Breast epithelium (tissue), 4 donors: Measurements from ENCODE around the gene DLG1. TPM values are rescaled to one million over a fixed set of nuclear protein-coding genes. Genes with fewer than 3 reads are reported as not detected.

Experiments used
- DNase-seq, 2 donors: peaks; one replicate each; pipeline ENCODE4 v3.0.0-alpha.2; 2019; ENCODE audit warnings: low spot score in 2 of 2
- H3K27ac ChIP-seq, 2 donors: fragments of 200-600 bp; sonication (generic) in 1 of 2; one replicate each; pipeline ENCODE4 v1.5.1; 2016 to 2019; ENCODE audit warnings: mild to moderate bottlenecking in 1 of 2
- H3K27me3 ChIP-seq, 2 donors: fragments of 200-600 bp; sonication (generic) in 1 of 2; one replicate each; pipeline versions ENCODE4 v1.5.1 to v1.6.0; 2017 to 2019; ENCODE audit warnings: control low read depth in 1 of 2, mild to moderate bottlenecking in 1 of 2
- H3K36me3 ChIP-seq: fragments of 200-600 bp; one replicate; pipeline ENCODE4 v1.5.1; 2019
- H3K4me1 ChIP-seq, 2 donors: fragments of 200-600 bp; sonication (generic); one replicate each; pipeline ENCODE4 v1.5.1; 2016 to 2019; ENCODE audit warnings: control low read depth in 1 of 2
- H3K4me3 ChIP-seq, 3 donors: fragments of 200-600 bp; sonication (generic); 1 replicate in 2 of 3; 2 replicates in 1 of 3; pipeline ENCODE4 v1.5.1; 2016 to 2019; ENCODE audit warnings: mild to moderate bottlenecking in 3 of 3, moderate library complexity in 2 of 3
- H3K9me3 ChIP-seq, 2 donors: fragments of 200-600 bp; sonication (generic) in 1 of 2; one replicate each; pipeline ENCODE4 v1.5.1; 2016 to 2019; ENCODE audit warnings: control low read depth in 1 of 2
- CTCF ChIP-seq, 3 donors: fragments of 450-650 bp; IDR thresholded peaks; one replicate each; pipeline ENCODE4 v1.5.1; 2016 to 2017; ENCODE audit warnings: antibody characterized with exemption in 3 of 3, mild to moderate bottlenecking in 3 of 3, moderate library complexity in 3 of 3
- POLR2A ChIP-seq: fragments of 450-650 bp; IDR thresholded peaks from one replicate; pipeline ENCODE4 v1.6.1; 2016; ENCODE audit warnings: antibody characterized with exemption, mild to moderate bottlenecking, moderate library complexity
- POLR2AphosphoS5 ChIP-seq, 3 donors: sonication (generic); formaldehyde crosslinking; IDR thresholded peaks; one replicate each; pipeline ENCODE4 v1.6.1; 2017; ENCODE audit warnings: antibody characterized with exemption in 3 of 3
- intact Hi-C: fragments of 100-400 bp; cut with DNase I; formaldehyde crosslinking; loops from one replicate; pipeline ENCODE4 v1.15.1; 2023; ENCODE audit warnings: low total_unique reads
- total RNA-seq, 3 donors: library from RNA; depleted of rRNA; stranded (reverse); fragments of >200 nt; gene quantifications; one replicate each; pipeline ENCODE4 v1.1.0, GENCODE V29; 2016

DLG1 gene
- total RNA-seq, 3 donors from 2014 or later: 76.0 to 100 (median 76.7) TPM

DNA sequence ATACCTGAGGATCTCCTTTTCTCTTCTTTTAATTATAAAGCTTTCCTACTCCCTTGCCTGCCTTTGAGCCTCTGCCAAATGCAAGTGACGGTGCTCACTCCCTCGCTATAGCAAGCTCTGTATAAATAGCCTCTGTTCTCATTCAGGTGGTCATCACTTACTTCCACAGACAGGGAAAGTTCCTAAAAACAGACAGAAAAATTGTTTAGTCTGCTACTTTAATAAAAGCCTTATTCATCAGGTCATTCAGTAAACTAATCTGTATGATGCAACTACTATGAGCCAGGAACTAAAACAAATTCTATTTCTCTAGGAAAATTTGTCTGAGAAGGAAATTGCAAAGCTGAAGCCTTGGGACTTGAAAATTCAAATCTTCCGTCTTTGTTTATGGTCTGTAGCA is 10.2 kb upstream of the DLG1 start:
- Histone ChIP-seq H3K36me3 (no peaks in the 10 kb centered on the region), H3K4me1 (peaks cover 0 to 4% of the 10 kb centered on the region in 2 donors), H3K27me3 (no peaks in the 10 kb centered on the region), H3K27ac (peak overlapping the region in 1 of 2 donors; percentile 48), H3K9me3 (no peaks in the 10 kb centered on the region), H3K4me3 (no peak overlapping the region)
- no peak for DNase-seq
- no peak for TF ChIP-seq POLR2AphosphoS5 (IDR thresholded peaks at IDR 0.05)
- TF ChIP-seq CTCF (IDR thresholded peaks at IDR 0.05): no peak
- TF ChIP-seq POLR2A: no peak
- intact Hi-C loops: no loop called here

DNA sequence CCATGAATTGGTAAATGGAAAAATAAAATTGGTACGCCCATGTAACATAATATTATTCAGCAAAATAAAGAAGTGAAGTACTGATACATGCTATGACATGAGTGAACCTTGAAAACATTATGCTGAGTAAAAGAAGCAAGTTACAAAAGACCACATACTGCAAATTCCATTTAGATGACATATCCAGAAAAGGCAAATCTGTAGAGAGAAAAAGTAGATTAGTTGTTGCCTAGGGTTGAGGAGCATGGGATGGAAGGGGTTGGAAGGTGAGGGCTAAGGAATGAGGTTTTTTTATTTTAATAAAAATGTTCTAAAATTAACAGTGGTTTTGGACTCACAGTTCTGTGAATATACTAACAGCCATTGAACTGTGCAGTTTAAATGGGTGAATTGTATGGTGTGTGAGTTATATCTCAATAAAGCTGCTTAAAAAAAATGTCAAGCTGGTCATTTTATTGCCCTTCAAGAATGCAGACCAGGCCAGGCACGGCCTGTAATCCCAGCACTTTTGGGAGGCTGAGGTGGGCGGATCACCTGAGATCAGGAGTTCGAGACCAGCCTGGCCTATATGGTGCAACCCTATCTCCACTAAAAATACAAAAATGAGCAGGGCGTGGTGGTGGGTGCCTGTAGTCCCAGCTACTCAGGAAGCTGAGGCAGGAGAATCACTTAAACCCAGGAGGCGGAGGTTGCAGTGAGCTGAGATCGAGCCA is 8.1 kb upstream of the DLG1 start:
- H3K27me3 ChIP-seq: no peaks in the 10 kb centered on the region
- no peak for DNase-seq
- intact Hi-C loops: no loop called here
- no peaks in the 10 kb centered on the region for H3K9me3 ChIP-seq
- H3K4me1 ChIP-seq: peaks cover 0 to 4% of the 10 kb centered on the region in 2 donors
- TF ChIP-seq POLR2A: no peak
- no peak for TF ChIP-seq POLR2AphosphoS5 (IDR thresholded peaks at IDR 0.05)
- no peak for TF ChIP-seq CTCF (IDR thresholded peaks at IDR 0.05)
- H3K27ac ChIP-seq: peak overlapping the region in 1 of 2 donors; percentile 27
- H3K4me3 ChIP-seq: no peak overlapping the region
- no peaks in the 10 kb centered on the region for H3K36me3 ChIP-seq

DNA sequence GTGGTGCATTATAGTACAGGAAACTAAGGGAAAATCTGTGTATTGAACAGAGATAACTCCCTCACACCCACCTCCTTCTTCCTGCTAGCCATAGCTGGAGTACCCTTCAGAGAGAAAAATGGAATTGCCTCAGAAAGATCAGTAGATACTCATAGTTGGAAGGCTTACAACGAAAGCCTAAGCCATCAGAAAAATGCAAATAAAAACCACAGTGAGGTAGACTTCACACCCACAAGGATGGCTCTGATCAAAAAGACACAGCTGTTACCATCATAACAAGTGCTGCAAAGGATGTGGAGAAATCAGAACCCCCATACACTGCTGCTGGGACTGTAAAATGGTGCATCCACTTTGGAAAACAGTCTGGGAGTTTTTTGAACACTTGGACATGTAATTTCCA is 7.4 kb upstream of the DLG1 start:
- Histone ChIP-seq H3K27ac (no peak overlapping the region), H3K36me3 (no peaks in the 10 kb centered on the region), H3K9me3 (no peaks in the 10 kb centered on the region), H3K4me1 (peaks cover 0 to 4% of the 10 kb centered on the region in 2 donors), H3K4me3 (no peak overlapping the region), H3K27me3 (no peaks in the 10 kb centered on the region)
- intact Hi-C loops: no loop called here
- DNase-seq: no peak
- TF ChIP-seq POLR2A: no peak
- no peak for TF ChIP-seq POLR2AphosphoS5 (IDR thresholded peaks at IDR 0.05)
- no peak for TF ChIP-seq CTCF (IDR thresholded peaks at IDR 0.05)

GRCh38 chr3:197303452-197303851 is 5.0 kb upstream of the DLG1 start:
- no peaks in the 10 kb centered on the region for H3K36me3 ChIP-seq
- TF ChIP-seq POLR2AphosphoS5 (IDR thresholded peaks at IDR 0.05): no peak
- TF ChIP-seq POLR2A: no peak
- no peak for TF ChIP-seq CTCF (IDR thresholded peaks at IDR 0.05)
- no peak overlapping the region for H3K4me3 ChIP-seq
- H3K9me3 ChIP-seq: no peaks in the 10 kb centered on the region
- intact Hi-C loops: no loop called here
- DNase-seq: no peak
- no peaks in the 10 kb centered on the region for H3K27me3 ChIP-seq
- H3K27ac ChIP-seq: no peak overlapping the region
- no peaks in the 10 kb centered on the region for H3K4me1 ChIP-seq

- no peak for DNase-seq
- Histone ChIP-seq H3K27me3 (no peaks in the 10 kb centered on the region), H3K36me3 (no peaks in the 10 kb centered on the region), H3K4me3 (no peak overlapping the region), H3K9me3 (no peaks in the 10 kb centered on the region), H3K4me1 (no peaks in the 10 kb centered on the region), H3K27ac (no peak overlapping the region)
- intact Hi-C loops: no loop called here
- TF ChIP-seq POLR2AphosphoS5 (IDR thresholded peaks at IDR 0.05) (no peak), CTCF (IDR thresholded peaks at IDR 0.05) (no peak), POLR2A (no peak)
These were observed 4.4 kb upstream of the DLG1 start for GRCh38 chr3:197302696-197303341.
